LHCN-M2 (cell line): ENCODE results near the gene TLE2. TPM values are rescaled to one million over a fixed set of nuclear protein-coding genes. Genes with fewer than 3 reads are reported as not detected.
"Not testable (repeated sequence)": the region's sequence is repeated elsewhere in the genome, so short reads cannot be mapped to it uniquely, and the experiment has no call there.

Experiments used
- DNase-seq: peaks from one replicate; pipeline ENCODE4 v3.0.0-alpha.2; 2012; ENCODE audit warnings: low read depth
- total RNA-seq: library from RNA; depleted of rRNA; stranded (reverse); fragments of >200 nt; gene quantifications from 2 replicates; pipeline ENCODE4 v1.2.3, GENCODE V29; 2014

The TLE2 gene
- total RNA-seq, 1 experiment from 2014 or later = 0.69 TPM

DNA sequence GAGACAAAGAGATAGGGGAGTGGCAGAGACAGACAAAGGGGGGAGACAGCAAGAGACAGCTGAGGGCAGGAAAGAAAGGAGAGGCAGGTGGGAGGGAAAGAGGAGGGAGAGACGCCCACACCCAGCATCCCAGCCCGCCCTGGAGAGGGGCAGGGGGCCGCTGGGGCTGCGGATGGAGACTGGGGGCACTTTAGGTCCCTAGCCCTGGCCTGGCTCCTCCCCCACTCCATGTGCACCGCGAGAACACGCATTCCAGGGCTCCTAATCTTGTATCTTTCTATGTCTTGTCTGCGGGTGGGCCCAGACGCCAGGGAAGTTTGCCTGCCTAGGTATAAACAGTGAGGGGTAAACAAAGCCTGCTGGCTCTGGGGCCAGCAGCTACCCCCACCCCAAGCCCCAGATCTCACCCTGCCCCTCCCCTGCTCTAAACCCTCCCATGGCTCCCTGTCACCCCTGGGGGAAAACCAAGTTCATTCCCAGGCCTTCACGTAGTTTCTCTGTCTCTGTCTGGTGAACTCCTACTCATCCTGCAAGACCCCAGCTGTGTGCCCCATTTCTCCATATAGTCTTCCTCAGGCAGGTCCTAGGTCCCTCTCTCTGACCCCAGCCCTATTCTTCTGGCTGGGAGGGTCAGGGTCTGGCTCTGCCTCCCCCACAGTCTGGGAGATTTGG is 27.5 kb upstream of the TLE2 start:
- no peak for DNase-seq

DNA sequence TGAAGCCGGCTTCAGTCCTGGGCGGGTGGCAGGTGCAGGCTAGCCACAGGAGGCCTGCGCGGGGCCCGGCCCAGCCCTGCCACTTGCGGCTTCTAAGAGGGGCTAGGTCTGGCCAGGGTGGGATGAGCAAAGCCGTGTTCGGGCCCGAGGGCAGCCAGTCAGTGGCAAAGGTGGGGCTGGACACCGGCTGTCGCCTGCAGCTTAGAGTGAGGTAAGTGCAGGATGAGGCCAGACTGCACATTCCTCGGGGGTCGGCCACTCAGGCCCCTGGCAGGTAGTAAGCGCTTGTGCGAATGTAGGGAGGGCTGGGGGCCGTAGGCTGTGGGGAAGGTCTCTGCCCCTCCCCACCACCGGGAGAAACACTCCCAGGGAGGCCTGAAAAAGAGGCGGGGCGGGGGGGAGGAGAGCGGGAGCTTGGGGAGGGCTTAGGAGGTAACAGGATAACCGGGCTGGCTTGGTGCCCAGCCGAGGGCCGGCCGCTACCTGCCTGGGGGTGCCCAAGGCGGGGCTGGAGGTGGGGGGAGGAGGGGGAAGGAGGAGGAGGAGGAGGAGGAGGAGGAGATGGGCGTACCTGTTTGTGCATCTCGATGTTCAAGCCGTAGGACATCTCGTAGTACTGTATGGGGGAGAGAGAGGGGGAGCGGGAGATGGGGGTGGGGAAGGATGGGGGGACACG is 26.8 kb upstream of the TLE2 start:
- DNase-seq = no peak

DNA sequence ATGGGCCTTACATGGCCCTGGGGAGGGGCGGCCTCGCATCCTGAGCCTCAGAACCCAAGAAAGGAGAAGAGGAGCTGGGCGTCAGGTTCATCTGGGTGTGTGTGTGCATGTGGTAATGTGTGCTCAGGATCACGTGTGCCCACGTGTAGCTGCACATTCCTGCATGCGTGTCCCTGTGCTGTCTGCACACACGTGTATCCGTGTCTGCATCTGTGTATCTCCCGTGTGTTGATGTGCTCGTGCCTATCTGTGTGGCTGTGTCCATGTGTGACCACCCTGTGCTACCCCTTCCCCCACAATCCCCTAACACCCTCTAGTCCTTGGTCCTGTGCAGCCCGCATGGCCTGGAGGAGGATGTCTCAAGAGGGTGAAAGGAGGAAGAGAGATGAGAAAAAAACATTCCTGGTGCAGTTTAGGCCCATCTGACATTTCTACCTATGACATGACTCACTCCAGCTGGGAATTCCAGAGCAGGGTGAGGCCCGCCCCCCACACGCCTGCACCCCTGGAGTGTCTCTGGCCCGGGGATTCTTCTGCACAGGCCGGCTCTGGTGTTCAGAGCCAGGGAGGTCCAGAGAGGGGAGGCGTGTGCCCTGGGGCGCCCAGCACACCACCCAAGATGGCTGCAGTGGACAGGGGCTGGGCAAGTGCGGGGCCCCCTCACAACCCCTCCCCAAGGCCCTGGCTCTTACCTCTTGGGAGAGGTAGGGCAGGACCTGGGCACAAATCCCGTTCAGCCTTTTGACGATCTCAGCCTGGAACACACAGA is 26.1 kb upstream of the TLE2 start:
- DNase-seq = no peak

DNA sequence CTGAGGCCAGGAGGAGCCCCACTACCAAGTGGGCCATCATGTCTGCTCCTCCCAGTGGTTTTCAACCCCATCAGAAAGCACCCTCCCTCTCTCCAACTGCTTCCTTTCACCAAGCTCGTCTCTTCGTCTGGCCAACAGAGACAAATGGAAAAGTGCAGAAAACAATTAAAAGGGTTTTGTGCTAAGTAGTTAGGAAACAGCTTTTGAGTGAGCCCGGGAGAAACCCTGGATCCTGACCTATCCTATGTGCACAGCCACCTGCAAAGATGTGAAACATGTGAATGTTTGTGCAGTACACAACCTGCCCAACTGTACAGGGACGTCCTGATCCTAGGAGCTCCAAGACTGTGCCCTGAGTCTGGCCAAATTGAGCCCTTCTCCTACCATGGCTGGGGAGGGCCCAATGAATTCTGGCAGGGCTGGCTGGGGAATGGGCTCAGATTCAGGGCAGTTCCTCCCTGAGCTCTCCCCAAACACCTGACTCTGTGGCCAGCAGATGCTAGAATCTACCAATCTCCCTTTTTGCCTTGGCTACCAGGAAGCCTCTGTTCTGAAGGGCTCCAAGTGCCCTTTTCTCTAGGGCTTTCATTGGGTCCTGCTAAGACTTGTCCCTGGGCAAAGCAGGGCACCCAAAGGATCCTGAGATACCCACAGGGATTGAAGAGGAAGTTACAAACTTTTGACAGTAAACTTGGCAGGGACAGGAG is 25.3 kb upstream of the TLE2 start:
- no peak for DNase-seq

DNA sequence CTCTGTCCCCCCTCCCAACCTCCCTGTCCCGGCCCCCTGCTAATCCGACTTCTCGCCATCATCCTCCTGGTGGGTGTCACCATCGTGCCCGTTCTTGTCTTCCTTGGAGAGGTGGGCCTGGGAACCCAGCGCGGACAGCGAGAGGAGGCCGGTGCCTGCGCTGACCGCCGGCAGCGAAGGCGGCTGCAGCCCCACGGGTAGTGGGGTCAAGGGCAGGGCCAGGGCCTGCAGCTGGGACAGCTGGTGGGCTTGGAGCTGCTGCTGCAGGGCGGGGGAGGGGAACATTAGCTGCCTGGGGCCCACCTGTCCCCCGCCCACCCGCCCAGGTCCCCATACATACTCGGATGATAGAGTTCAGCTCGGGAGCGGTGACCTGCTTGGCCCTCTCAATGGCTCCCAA is 24.7 kb upstream of the TLE2 start:
- no peak for DNase-seq

DNA sequence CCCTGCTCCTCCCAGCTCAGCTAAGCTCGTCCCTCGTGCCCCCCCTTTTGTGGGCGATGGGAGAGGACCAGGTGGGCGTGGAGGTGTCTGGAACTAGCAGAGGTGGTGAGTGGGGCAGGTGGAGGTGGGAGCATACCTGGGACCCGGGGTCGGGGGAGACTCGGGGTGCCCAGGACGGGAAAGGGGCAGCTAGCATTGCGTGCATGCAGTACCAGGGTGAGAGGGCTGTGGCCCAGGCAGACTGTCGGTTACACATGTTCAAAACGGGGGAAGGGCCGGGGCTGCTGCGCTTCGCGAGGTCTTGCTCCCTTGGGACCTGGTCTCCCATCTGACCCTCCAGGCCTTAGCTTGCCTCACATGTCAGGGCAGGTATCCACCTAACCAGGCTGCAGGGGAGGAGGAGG is 24.1 kb upstream of the TLE2 start:
- no peak for DNase-seq

DNA sequence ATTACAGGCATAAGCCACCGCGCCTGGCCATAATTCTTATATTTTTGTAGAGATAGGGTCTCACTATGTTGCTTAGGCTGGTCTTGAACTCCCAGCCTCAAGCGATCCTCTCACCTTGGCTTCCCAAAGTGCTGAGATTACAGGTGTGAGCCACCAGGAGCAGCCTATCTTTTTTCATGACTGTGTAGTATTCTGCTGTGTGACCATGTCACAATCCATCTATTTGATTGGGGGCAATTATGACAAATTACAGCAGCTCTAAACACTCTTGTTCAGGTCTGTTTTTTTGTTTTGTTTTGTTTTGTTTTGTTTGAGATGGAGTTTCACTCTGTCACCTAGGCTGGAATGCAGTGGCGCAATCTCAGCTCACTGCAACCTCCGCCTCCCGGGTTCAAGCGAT is 20.9 kb upstream of the TLE2 start:
- DNase-seq = not testable (repeated sequence)

DNA sequence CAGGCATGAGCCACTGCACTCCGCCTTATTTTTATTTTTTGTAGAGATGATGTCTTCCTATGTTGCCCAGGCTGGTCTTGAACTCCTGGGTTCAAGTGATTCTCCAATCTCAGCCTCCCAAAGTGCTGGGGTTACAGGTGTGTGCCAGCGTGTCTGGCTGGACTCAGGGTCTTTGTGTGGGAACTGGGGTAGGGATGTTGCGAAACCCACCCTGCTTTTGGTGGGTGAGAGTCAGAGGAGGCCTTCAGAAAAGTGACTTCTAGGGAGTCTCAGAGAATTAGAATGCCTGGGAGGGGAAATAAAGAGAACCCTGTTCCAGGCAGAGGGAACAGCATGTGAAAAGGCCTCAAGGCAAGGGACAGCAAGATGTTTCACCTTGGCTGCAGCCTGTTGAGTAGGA is 20.0 kb upstream of the TLE2 start:
- DNase-seq = no peak

DNA sequence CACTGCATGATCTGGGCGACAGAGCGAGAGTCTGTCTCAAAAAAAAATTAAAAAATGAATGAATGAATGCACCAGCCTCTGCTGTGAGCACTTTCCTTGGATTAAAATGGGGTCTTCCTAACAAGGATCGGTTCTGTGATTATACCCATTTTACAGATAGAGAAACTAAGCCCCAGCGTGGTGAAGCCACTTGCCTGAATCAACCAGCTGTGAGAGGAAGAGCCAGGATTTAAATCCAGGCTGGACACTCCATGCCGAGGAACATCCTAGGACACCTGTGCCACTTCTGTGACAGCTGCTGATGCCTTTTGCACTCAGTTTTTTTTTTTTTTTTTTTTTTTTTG is 19.1 kb upstream of the TLE2 start:
- DNase-seq = no peak

DNA sequence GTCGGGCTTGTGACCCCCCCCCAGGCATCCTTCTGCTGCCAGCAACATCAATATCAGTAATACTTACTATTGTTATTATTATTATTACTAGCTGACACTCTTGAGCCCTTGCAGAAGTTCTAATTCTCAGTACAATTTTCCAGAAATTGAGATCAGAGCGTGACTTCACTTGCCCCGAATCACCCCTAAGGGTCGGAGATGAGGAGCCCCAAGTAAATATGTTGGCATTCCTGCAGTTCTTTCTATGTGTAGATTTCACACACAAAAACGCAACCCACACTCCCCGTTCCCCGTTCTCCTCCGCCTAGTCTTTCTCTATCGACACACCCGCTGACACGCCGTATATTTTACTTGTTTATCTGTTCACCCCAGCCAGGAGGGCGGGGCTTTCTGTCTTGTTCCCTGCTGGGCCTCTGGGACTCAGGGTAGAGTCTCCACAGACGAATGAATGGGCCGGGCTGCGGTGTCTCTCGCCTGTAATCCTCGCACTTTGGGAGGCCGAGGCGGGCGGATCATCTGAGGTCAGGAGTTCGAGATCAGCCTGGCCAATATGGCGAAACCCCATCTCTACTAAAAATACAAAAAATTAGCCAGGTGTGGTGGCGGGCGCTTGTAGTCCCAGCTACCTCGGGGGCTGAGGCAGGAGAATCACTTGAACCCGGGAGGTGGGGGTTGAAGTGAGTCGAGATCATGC is 18.6 kb upstream of the TLE2 start:
- peak; percentile 56 for DNase-seq

DNA sequence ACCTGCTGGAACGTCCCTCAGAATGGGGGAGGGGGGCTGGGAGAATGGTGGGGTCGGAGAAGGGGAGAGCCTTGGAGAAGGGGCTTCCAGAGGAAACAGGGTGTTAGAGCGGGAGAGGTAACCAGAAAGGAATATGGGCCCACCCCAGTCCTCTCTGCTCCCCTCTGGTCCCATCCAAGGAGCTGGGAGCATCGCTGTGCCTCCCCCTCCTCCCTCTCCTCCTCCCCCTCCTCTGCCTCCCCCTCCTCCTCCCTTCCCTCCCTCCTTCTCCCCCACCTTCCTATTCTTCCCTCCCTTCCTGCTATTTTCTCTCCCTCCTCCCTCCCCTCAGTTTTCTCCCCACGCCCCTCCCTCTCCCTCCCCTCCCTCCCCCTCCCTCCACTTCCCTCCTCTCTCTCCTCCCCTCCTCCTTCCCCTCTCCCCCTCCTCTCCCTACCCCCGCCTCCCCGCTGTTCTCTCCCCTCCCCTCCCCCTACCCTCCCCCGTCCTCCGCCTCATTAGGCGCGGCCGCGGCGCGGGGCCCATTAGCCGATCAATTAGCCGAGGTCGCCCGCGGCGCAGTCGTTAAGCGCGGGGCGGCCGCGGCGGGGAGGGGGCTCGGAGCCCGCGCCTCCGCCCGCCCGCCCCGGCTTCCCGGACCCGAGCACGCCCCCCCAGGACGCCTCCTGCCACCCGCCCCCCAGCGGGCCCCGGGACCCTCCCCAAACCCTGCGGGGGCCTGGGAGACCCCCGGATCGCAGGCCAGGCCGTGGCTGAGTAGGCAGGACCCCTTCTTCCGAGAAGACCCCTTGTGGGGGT is 17.8 kb upstream of the TLE2 start:
- no peak for DNase-seq

DNA sequence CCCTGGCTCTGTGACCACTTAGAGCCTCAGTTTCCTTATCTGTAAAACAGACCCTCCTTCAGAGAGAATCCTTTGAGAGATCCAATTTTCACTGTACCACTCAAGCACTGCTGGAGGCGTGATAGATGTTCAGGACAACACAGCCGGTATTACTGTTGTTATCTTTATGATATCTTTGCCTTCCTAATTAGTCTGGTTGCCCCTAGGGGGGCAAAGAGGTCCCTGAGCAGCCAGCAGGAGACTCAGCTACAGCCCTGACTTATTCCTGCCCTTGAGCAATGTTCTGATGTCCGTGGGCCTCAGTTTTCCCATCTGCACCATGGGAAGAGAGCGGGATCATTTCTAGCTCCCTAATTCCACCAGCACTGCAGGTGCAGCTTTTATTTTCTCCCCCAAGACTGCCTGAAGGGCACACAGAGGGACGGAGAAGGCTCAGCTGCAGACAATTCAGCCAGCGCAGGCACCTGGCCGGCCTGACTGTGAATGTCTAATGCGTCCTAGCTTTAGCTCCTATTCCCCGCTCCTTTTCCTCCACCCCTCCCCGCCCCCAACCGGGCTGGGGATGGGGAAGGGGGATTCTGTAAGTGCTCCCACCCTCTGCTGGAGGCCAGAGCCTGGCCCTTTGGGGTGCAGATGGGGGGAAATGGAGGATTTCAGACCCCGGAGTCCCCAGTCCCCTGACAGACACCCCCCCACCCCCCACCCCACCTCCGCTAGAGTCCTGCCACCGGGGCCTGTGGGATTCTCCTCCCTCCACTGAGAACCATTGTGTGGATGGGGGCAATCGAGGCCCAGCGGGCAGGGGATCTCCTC is 17.0 kb upstream of the TLE2 start:
- no peak for DNase-seq

DNA sequence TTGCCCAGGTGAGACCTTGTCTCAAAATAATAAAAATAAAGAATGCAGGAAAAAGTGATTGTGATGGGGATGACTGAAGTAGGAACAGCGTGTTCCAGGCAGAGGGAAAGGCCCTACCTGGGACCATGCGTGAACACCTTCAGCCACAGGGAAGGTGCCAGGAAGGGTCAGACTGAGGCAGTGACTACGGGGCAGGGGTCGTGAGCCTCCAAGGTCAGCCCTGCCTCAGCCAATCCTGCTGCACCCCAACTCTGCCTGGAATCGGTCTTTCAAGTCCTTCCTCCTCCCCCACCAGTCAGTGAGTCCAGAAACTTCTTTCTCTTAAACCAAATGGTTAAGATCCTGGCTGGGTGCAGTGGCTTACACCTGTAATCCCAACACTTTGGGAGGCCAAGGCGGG is 16.1 kb upstream of the TLE2 start:
- DNase-seq = no peak

DNA sequence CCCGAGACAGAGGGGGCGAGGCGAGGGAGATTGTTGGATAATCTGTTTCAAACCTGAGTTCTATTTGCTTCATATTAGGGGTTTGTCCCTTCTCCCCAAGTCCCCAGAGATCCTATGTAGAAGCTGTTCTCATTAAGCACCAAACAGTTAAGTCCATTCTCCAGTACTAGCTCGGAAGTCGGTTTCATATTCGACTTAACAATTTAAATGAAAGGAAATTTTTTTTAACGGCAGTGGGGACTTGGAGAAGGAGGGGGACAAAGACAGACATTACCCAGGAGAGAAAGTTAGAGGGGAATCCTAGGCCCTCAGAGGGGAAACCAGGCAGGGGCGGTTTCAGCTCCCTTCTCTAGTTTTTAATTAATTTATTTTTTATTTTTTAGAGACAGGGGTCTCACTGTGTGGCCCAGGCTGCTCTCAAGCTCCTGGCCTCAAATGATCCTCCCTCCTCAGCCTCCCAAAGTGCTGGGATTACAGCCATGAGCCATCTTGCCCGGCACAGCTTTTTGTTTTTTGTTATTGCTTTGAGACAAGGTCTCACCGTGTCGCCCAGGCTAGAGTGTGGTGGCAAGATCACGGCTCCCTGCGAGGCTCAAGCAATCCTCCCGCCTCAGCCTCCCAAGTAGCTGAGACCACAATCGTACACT is 13.7 kb upstream of the TLE2 start:
- DNase-seq = no peak

DNA sequence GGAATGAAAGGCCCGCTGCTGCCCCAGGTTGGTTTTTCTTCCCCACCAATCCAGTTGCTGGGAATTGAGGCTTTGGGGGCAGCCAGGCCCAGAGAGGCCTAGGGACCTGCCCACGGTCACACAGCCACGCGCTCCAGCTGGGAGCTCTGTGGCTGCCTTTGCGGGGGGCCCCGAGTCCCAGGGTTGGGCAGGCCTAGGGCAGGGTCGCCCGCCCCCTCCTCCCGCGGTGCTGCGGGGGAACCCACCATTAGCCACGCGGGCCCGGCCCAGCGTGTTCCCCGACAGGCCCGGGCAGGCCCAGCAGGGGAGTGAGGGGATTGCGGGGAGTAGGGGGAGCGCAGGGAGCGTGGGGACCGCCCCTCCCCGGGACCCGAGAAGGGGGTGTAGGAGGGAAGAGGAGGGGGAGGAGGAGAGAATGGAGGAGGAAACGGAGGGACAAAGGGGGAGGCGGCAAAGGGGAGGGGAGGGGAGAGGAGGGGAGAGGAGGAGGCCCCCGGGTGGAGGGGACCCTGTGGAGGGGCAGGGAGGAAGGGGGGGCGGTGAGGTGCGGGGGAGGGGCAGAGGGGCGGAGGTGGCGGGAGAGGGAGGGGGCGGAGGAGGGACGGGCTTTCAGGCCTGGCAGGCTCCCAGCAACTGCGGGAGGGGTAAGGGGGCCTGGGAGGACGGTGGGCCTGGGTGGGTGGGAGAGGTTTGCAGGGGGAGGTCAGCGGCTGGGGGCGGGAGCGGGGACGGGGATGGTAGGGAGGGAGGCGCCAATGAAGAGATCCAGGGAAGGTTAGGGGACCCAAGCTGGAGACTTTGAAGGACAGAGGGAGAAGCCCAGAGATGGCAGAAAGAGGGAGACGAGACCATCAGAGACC is 12.9 kb upstream of the TLE2 start:
- no peak for DNase-seq

DNA sequence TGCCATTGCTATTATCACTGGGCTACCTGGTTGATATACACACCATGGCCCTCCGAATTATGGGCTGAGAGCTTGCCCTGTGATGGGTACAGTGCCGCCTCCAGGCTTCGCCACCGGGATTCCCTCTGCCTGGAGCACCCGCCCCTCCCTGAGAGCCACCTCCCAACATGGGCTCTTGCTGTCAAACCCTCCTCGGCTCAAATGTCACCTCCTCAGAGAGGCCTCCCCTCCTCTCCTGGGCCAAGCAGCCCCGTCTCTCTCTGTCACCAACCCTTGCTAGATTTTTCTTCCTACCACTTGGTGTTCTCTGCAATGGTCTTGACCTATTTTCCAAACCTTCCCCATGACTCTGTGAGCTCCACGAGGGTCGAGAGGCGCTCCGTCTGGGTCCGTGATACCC is 12.2 kb upstream of the TLE2 start:
- no peak for DNase-seq

DNA sequence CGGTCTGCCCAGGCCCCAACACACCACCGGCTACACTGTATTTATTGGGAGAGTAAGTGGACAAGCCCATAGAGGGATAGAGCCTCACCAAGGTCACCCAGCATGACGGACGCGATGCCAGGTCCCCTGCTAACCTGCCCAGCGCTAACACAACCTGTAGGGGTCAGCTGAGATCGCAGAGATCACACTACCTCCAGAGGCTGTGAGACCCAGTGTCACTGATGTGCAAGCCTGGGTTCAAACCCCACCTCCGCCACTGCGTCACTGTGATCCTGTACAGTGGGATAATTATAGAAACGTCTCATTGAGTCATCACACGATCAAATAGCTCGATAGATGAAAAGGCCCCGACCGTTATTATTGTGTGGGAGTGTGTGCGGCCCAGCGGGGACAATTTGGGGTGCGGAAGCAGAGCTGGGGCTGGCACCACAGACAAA is 10.6 kb upstream of the TLE2 start:
- DNase-seq = no peak

DNA sequence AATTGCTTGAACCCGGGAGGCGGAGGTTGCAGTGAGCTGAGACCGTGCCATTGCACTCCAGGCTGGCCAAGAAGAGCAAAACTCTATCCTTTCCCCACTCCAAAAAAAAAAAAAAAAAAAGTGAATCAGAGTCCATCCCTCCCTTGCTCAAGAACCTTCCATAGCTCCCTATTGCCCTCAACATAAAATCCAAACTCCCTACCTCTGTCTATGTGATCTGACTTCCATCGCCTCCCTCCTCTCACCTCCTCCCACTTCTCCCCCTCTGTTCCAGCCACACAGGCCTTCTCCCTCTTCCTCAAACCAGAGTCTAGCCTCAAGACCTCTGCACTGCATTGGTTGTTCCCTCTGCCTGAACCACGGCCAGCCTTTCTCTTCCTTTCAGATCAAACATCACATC is 10.0 kb upstream of the TLE2 start:
- DNase-seq = no peak
